Smooth muscle cell (in vitro differentiated cells): ENCODE results near the gene METTL24. TPM values are rescaled to one million over a fixed set of nuclear protein-coding genes. Genes with fewer than 3 reads are reported as not detected.

Source experiments
- DNase-seq: peaks from one replicate; lab custom pipeline; 2025; ENCODE audit not compliant: unreplicated experiment; lab: John Stamatoyannopoulos, UW
- H2AFZ ChIP-seq: fragments of 200-600 bp; sonication (generic); 2 replicates; pipeline ENCODE4 v1.6.0; 2016; ENCODE audit warnings: antibody characterized with exemption, low read depth, mild to moderate bottlenecking
- H3F3A ChIP-seq: fragments of 200-600 bp; sonication (generic); 2 replicates; pipeline ENCODE4 v1.6.0; 2017; ENCODE audit warnings: antibody characterized with exemption, low read depth
- H3K27ac ChIP-seq: fragments of 200-600 bp; sonication (generic); 2 replicates; pipeline ENCODE4 v1.5.1; 2016; ENCODE audit warnings: low read depth, mild to moderate bottlenecking
- H3K27me3 ChIP-seq: fragments of 200-600 bp; sonication (generic); 2 replicates; pipeline ENCODE4 v1.6.1; 2016; ENCODE audit warnings: low read depth, mild to moderate bottlenecking
- H3K36me3 ChIP-seq: fragments of 200-600 bp; sonication (generic); 2 replicates; pipeline ENCODE4 v1.5.1; 2016; ENCODE audit warnings: low read depth
- H3K4me1 ChIP-seq: fragments of 200-600 bp; sonication (generic); 2 replicates; pipeline ENCODE4 v1.5.1; 2016; ENCODE audit warnings: low read depth
- H3K4me2 ChIP-seq: fragments of 200-600 bp; sonication (generic); 2 replicates; pipeline ENCODE4 v1.6.0; 2016; ENCODE audit warnings: mild to moderate bottlenecking
- H3K4me3 ChIP-seq: fragments of 200-600 bp; sonication (generic); 2 replicates; pipeline ENCODE4 v1.5.1; 2016; ENCODE audit warnings: mild to moderate bottlenecking
- H3K79me2 ChIP-seq: fragments of 200-600 bp; sonication (generic); 2 replicates; pipeline ENCODE4 v1.6.0; 2016; ENCODE audit warnings: low read depth, mild to moderate bottlenecking
- H3K9ac ChIP-seq: fragments of 200-600 bp; sonication (generic); 2 replicates; pipeline ENCODE4 v1.6.0; 2016; ENCODE audit warnings: low read depth
- H3K9me3 ChIP-seq: fragments of 200-600 bp; sonication (generic); replicated peaks from 2 replicates; pipeline ENCODE4 v1.5.1; 2016; ENCODE audit warnings: low read depth
- H4K20me1 ChIP-seq: fragments of 200-600 bp; sonication (generic); 2 replicates; pipeline ENCODE4 v1.6.0; 2016; ENCODE audit warnings: low read depth
- WGBS: methylation state at CpG from one replicate; pipeline ENCODE4 v1.1.7; 2016; ENCODE audit warnings: low lambda C conversion rate; 5-methylcytosine and 5-hydroxymethylcytosine counted together
- polyA plus RNA-seq: library from polyadenylated mRNA; unstranded; fragments of >200 nt; fragmentation: Nextera tagmentation; extraction: Ambion mirVana; gene quantifications from 2 replicates; pipeline ENCODE4 v1.2.1, GENCODE V29; 2016
- total RNA-seq: library from RNA; depleted of rRNA; stranded (reverse); fragments of >200 nt; gene quantifications from 2 replicates; pipeline ENCODE4 v1.2.3, GENCODE V29; 2014
- TF ChIP-seq, protein P1 (sequence below): fragments of 200-600 bp; sonication (generic); IDR thresholded peaks from 2 replicates; pipeline ENCODE4 v1.5.1; 2017; ENCODE audit warnings: borderline replicate concordance, mild to moderate bottlenecking, antibody characterized with exemption; ENCODE audit not compliant: insufficient read depth, poor library complexity, severe bottlenecking

The METTL24 gene
- total and polyA plus RNA-seq, 2 experiments from 2014 or later = 0.74 to 2.6 TPM

DNA sequence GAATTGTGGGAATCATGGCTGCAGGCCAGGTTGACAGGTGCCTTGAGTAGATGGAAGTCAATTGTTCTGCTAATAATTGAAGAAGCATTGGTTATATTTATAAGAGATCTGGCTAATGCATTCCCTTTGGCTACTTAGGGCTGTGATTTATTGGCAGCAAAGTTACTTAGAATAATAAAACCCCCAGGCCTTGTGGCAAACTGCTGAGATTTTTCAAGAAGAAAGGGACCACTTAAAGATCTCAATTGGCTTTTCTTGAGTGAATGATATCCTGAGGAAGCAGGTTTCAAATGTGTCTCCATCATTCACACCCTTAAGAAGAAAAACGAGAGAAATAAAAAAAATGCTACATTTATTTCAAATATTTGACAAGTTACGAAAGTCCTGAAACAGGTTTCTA lies 29.8 kb upstream of the METTL24 start:
- TF ChIP-seq, protein P1, sequence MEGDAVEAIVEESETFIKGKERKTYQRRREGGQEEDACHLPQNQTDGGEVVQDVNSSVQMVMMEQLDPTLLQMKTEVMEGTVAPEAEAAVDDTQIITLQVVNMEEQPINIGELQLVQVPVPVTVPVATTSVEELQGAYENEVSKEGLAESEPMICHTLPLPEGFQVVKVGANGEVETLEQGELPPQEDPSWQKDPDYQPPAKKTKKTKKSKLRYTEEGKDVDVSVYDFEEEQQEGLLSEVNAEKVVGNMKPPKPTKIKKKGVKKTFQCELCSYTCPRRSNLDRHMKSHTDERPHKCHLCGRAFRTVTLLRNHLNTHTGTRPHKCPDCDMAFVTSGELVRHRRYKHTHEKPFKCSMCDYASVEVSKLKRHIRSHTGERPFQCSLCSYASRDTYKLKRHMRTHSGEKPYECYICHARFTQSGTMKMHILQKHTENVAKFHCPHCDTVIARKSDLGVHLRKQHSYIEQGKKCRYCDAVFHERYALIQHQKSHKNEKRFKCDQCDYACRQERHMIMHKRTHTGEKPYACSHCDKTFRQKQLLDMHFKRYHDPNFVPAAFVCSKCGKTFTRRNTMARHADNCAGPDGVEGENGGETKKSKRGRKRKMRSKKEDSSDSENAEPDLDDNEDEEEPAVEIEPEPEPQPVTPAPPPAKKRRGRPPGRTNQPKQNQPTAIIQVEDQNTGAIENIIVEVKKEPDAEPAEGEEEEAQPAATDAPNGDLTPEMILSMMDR = no peak

DNA sequence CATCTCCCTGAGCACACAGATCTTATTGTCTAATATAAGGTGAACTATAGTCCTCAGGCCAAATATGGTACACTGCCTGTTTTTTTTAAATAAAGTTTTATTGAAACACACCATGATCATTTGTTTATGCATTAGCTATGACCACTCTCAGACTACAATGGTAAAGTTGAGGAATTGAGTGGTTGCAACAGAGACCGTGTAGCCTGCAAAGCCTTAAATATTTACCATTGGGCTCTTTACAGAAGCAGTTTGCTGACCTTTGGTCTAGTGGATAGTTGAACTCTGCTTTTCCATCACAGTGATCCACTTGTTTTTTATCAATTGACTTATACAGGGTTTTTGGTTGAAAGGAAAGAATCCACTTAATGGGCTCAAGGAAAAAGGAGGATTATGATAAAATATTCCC lies 27.3 kb upstream of the METTL24 start:
- H3F3A ChIP-seq = no peaks in the 10 kb centered on the region
- H3K27ac ChIP-seq = no peak overlapping the region
- no peaks in the 10 kb centered on the region for H3K79me2 ChIP-seq
- no peak for DNase-seq
- no peak overlapping the region for H3K9ac ChIP-seq
- H3K27me3 ChIP-seq = no peaks in the 10 kb centered on the region
- H3K36me3 ChIP-seq = no peaks in the 10 kb centered on the region
- WGBS = 94% methylated on average over 1 of the region's 1 CpG
- TF ChIP-seq, protein P1 = no peak
- H3K4me2 ChIP-seq = no peak overlapping the region
- no peaks in the 10 kb centered on the region for H4K20me1 ChIP-seq
- no peak overlapping the region for H3K4me3 ChIP-seq
- no peak overlapping the region for H2AFZ ChIP-seq
- peaks cover 7% of the 10 kb centered on the region for H3K4me1 ChIP-seq
- no peaks in the 10 kb centered on the region for H3K9me3 ChIP-seq

More for the DNA sequence above, 29.8 kb upstream of the METTL24 start:
- Histone ChIP-seq H3K9ac (no peak overlapping the region), H4K20me1 (no peaks in the 10 kb centered on the region), H3K36me3 (no peaks in the 10 kb centered on the region), H3K9me3 (no peaks in the 10 kb centered on the region), H3K4me3 (no peak overlapping the region), H2AFZ (no peak overlapping the region), H3K27me3 (no peaks in the 10 kb centered on the region), H3K4me1 (peaks cover 7% of the 10 kb centered on the region), H3K4me2 (no peak overlapping the region), H3K79me2 (no peaks in the 10 kb centered on the region), H3F3A (no peaks in the 10 kb centered on the region), H3K27ac (no peak overlapping the region)
- DNase-seq = no peak
- WGBS = 92% methylated on average over 2 of the region's 2 CpGs

DNA sequence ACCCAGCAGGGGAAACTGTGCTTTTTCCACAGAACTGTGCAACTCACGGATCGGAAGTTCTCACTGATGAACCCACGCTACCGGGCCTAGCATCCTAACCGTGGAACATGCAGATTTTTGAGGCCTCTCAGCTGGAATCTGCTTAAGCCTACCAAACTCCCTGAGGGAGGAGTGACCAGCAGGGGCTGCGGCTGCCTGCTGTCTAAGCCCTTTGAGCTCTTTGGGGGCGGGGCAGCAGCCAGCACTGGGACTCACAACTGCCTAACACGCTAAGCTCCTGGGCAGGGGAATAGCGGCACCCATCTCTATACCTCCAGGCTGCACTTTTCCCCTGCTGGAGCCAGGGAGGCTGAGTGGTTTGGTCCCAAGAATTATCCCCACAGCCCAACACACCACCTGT lies 20.4 kb upstream of the METTL24 start:
- no peak overlapping the region for H3K9ac ChIP-seq
- no peak for DNase-seq
- H3K4me2 ChIP-seq = no peak overlapping the region
- H3K27ac ChIP-seq = no peak overlapping the region
- H3K9me3 ChIP-seq = no peaks in the 10 kb centered on the region
- no peak overlapping the region for H3K4me3 ChIP-seq
- peaks cover 7% of the 10 kb centered on the region for H3K4me1 ChIP-seq
- H4K20me1 ChIP-seq = no peaks in the 10 kb centered on the region
- 29% methylated on average over 9 of the region's 9 CpGs for WGBS
- no peaks in the 10 kb centered on the region for H3K36me3 ChIP-seq
- H2AFZ ChIP-seq = no peak overlapping the region
- H3K79me2 ChIP-seq = no peaks in the 10 kb centered on the region
- H3F3A ChIP-seq = no peaks in the 10 kb centered on the region
- no peaks in the 10 kb centered on the region for H3K27me3 ChIP-seq
- TF ChIP-seq, protein P1 = no peak

DNA sequence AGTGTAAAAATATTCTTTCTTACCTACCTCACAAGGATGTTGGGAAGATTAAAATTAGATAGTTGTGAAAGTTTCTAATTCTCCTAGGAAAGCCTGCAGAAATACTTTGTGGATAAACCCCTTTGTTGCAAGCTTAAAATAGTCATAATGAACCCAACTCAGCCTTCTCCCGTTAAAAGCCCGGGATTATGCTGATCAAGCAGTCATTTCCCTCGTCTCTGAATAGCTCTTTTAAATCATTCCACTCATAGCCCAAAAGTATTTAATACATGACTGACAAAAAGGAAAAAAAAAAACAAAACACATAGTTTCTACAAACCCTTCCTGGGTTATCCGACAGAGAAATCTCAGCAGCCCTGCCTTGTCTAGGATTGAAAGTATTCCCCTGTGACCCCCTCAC lies 10.9 kb upstream of the METTL24 start:
- no peak for DNase-seq
- Histone ChIP-seq H3K4me1 (peaks cover 52% of the 10 kb centered on the region), H3K36me3 (no peaks in the 10 kb centered on the region), H2AFZ (no peak overlapping the region), H4K20me1 (no peaks in the 10 kb centered on the region), H3K9ac (no peak overlapping the region), H3F3A (no peaks in the 10 kb centered on the region), H3K4me3 (no peak overlapping the region), H3K27ac (no peak overlapping the region), H3K27me3 (no peaks in the 10 kb centered on the region), H3K9me3 (no peaks in the 10 kb centered on the region), H3K79me2 (no peaks in the 10 kb centered on the region), H3K4me2 (peak overlapping the region; percentile 9)
- TF ChIP-seq, protein P1 = no peak
- WGBS = 15% methylated on average over 4 of the region's 4 CpGs
